ENCODE results near the gene NLRP11. TPM values are rescaled to one million over a fixed set of nuclear protein-coding genes. Genes with fewer than 3 reads are reported as not detected.
"Not testable (repeated sequence)": the region's sequence is repeated elsewhere in the genome, so short reads cannot be mapped to it uniquely, and the experiment has no call there.

Gene NLRP11
- total RNA-seq, 1 experiment from 2014 or later, result not detected

- no peak overlapping the region for H3K4me3 Mint-ChIP-seq (ENCODE audit: low read depth, unreplicated experiment)
- no peaks in the 10 kb centered on the region for H3K36me3 Mint-ChIP-seq (ENCODE audit: insufficient read depth, unreplicated experiment)
- H3K27ac Mint-ChIP-seq (ENCODE audit: unreplicated experiment), result no peak overlapping the region
- peaks cover 2% of the 10 kb centered on the region for H3K9me3 Mint-ChIP-seq (ENCODE audit: low read depth, unreplicated experiment)
- no TSS peak for BruUV-seq (replicated peaks)
- DNase-seq, result peak; percentile 17
- H3K4me1 Mint-ChIP-seq (ENCODE audit: low read depth, unreplicated experiment), result no peaks in the 10 kb centered on the region
- TF ChIP-seq, protein P1, sequence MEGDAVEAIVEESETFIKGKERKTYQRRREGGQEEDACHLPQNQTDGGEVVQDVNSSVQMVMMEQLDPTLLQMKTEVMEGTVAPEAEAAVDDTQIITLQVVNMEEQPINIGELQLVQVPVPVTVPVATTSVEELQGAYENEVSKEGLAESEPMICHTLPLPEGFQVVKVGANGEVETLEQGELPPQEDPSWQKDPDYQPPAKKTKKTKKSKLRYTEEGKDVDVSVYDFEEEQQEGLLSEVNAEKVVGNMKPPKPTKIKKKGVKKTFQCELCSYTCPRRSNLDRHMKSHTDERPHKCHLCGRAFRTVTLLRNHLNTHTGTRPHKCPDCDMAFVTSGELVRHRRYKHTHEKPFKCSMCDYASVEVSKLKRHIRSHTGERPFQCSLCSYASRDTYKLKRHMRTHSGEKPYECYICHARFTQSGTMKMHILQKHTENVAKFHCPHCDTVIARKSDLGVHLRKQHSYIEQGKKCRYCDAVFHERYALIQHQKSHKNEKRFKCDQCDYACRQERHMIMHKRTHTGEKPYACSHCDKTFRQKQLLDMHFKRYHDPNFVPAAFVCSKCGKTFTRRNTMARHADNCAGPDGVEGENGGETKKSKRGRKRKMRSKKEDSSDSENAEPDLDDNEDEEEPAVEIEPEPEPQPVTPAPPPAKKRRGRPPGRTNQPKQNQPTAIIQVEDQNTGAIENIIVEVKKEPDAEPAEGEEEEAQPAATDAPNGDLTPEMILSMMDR (IDR thresholded peaks at IDR 0.05; ENCODE audit: unreplicated experiment), result no peak
- peaks cover 7% of the 10 kb centered on the region for H3K27me3 Mint-ChIP-seq (ENCODE audit: unreplicated experiment)
- CTCF ChIA-PET, result interaction anchor here (0.6 to 1.3 kb wide), 2 partner anchors 32 to 621 kb away, joined by 3 read pairs; no protein-coding TSS in a partner anchor
- intact Hi-C loops (cut with micrococcal nuclease; ENCODE audit: unreplicated experiment), result no loop called here
These were observed 54.3 kb downstream of the NLRP11 start for GRCh38 chr19:55777528-55777927.

GRCh38 chr19:55769632-55770031, 62.2 kb downstream of the NLRP11 start:
- BruUV-seq (replicated peaks); intact Hi-C loops (cut with micrococcal nuclease; ENCODE audit: unreplicated experiment); H3K4me1 Mint-ChIP-seq (ENCODE audit: low read depth, unreplicated experiment); H3K36me3 Mint-ChIP-seq (ENCODE audit: insufficient read depth, unreplicated experiment); DNase-seq; H3K27ac Mint-ChIP-seq (ENCODE audit: unreplicated experiment); CTCF ChIA-PET; H3K4me3 Mint-ChIP-seq (ENCODE audit: low read depth, unreplicated experiment): not testable (repeated sequence)
- Mint-ChIP-seq H3K9me3 (ENCODE audit: low read depth, unreplicated experiment) (peaks cover 15% of the 10 kb centered on the region), H3K27me3 (ENCODE audit: unreplicated experiment) (peaks cover 25% of the 10 kb centered on the region)

- H3K27ac Mint-ChIP-seq (ENCODE audit: unreplicated experiment); BruUV-seq (replicated peaks); intact Hi-C loops (cut with micrococcal nuclease; ENCODE audit: unreplicated experiment); CTCF ChIA-PET; H3K36me3 Mint-ChIP-seq (ENCODE audit: insufficient read depth, unreplicated experiment); H3K4me3 Mint-ChIP-seq (ENCODE audit: low read depth, unreplicated experiment); H3K4me1 Mint-ChIP-seq (ENCODE audit: low read depth, unreplicated experiment); DNase-seq: not testable (repeated sequence)
- Mint-ChIP-seq H3K27me3 (ENCODE audit: unreplicated experiment) (peaks cover 25% of the 10 kb centered on the region), H3K9me3 (ENCODE audit: low read depth, unreplicated experiment) (peaks cover 15% of the 10 kb centered on the region)
These were observed 63.0 kb downstream of the NLRP11 start, which contains the start of gene RFPL4AL1 for GRCh38 chr19:55768818-55769217. RFPL4AL1 (plus strand) TSS chr19:55769118; CDS start chr19:55771805, 2,687 bp downstream.

DNA sequence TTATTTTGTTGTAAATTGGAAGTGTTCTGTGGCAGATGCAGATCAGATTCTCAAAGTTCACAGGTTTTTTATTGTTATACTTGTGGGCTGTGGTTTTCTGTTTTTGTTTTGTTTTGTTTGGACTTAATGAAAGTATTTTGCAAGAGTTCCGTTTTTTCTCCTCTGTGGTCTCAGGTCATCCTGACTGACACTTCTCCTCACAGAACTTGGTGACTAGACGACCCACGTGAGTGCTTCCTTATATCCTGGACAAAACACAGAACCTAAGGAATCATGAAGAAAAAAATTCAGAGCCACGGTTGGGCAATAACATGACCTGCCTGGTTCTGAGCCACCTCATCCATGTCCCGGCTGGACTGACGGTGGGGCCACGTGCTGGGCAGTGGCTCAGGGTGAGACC, 65.3 kb downstream of the NLRP11 start:
- BruUV-seq (replicated peaks), result no TSS peak
- H3K4me3 Mint-ChIP-seq (ENCODE audit: low read depth, unreplicated experiment), result no peak overlapping the region
- CTCF ChIA-PET, result no interaction called here
- TF ChIP-seq, protein P1 (IDR thresholded peaks at IDR 0.05; ENCODE audit: unreplicated experiment), result no peak
- intact Hi-C loops (cut with micrococcal nuclease; ENCODE audit: unreplicated experiment), result no loop called here
- no peaks in the 10 kb centered on the region for H3K36me3 Mint-ChIP-seq (ENCODE audit: insufficient read depth, unreplicated experiment)
- H3K27me3 Mint-ChIP-seq (ENCODE audit: unreplicated experiment), result peaks cover 21% of the 10 kb centered on the region
- no peak overlapping the region for H3K27ac Mint-ChIP-seq (ENCODE audit: unreplicated experiment)
- no peaks in the 10 kb centered on the region for H3K4me1 Mint-ChIP-seq (ENCODE audit: low read depth, unreplicated experiment)
- peaks cover 15% of the 10 kb centered on the region for H3K9me3 Mint-ChIP-seq (ENCODE audit: low read depth, unreplicated experiment)
- no peak for DNase-seq

DNA sequence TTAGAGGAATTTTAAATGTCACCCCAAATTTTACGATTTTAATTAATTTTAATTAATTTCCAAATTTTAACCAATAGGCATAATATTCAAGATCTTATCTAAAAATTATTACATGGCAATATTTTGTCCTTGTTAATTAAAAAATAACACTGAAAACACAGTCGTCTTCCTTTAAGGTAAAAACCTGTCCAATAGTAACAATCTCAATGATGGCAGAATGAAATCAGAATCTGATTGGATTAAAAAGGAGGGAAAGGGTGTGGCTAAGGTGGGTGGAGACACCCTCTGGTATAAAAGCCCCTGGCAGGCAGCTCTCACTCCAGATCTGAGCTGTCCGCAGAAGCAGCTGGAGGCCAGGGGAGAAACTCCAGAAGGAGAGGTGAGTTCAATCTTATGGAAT, 73.0 kb downstream of the NLRP11 start, which contains the start of gene RFPL4A:
Gene RFPL4A (plus strand): TSS at position 301 of the 400 bp plus-strand sequence. CDS start 2,704 bp downstream, outside the sequence.
- CTCF ChIA-PET; H3K4me3 Mint-ChIP-seq (ENCODE audit: low read depth, unreplicated experiment); BruUV-seq (replicated peaks); H3K27ac Mint-ChIP-seq (ENCODE audit: unreplicated experiment); intact Hi-C loops (cut with micrococcal nuclease; ENCODE audit: unreplicated experiment); H3K4me1 Mint-ChIP-seq (ENCODE audit: low read depth, unreplicated experiment); H3K27me3 Mint-ChIP-seq (ENCODE audit: unreplicated experiment); H3K9me3 Mint-ChIP-seq (ENCODE audit: low read depth, unreplicated experiment); DNase-seq; H3K36me3 Mint-ChIP-seq (ENCODE audit: insufficient read depth, unreplicated experiment): not testable (repeated sequence)

GRCh38 chr19:55756808-55757207, 75.0 kb downstream of the NLRP11 start:
- not testable (repeated sequence) for H3K36me3 Mint-ChIP-seq (ENCODE audit: insufficient read depth, unreplicated experiment); BruUV-seq (replicated peaks)

More at GRCh38 chr19:55756808-55757207, 75.0 kb downstream of the NLRP11 start:
- CTCF ChIA-PET; DNase-seq; H3K27me3 Mint-ChIP-seq (ENCODE audit: unreplicated experiment); H3K27ac Mint-ChIP-seq (ENCODE audit: unreplicated experiment); H3K9me3 Mint-ChIP-seq (ENCODE audit: low read depth, unreplicated experiment); H3K4me1 Mint-ChIP-seq (ENCODE audit: low read depth, unreplicated experiment); H3K4me3 Mint-ChIP-seq (ENCODE audit: low read depth, unreplicated experiment); intact Hi-C loops (cut with micrococcal nuclease; ENCODE audit: unreplicated experiment): not testable (repeated sequence)

All from Calu3 (cell line).